GM23338 (cell line): ENCODE data around the gene STIM1. TPM values are rescaled to one million over a fixed set of nuclear protein-coding genes. Genes with fewer than 3 reads are reported as not detected.

Experiments
- ATAC-seq: fragments of 200-7000 bp; cut with Tn5 transposase; 3 replicates; pipeline ENCODE4 v1.9.1; 2020
- DNase-seq: peaks from one replicate; pipeline ENCODE4 v3.0.0-alpha.2; 2015; ENCODE audit warnings: low spot score
- H2AFZ ChIP-seq: fragments of 200-600 bp; sonication (generic); 2 replicates; pipeline ENCODE4 v1.8.0; 2016; ENCODE audit warnings: antibody characterized with exemption, mild to moderate bottlenecking, moderate library complexity
- H3F3A ChIP-seq: fragments of 200-600 bp; sonication (generic); replicated peaks from 2 replicates; pipeline ENCODE4 v1.8.0; 2017; ENCODE audit warnings: antibody characterized with exemption, mixed run types, low read depth
- H3K27ac ChIP-seq: fragments of 200-600 bp; sonication (generic); 2 replicates; pipeline ENCODE4 v1.6.1; 2016; ENCODE audit warnings: low read depth
- H3K27me3 ChIP-seq: fragments of 200-600 bp; sonication (generic); 2 replicates; pipeline ENCODE4 v1.8.0; 2016; ENCODE audit warnings: mild to moderate bottlenecking, mixed run types, moderate library complexity; ENCODE audit not compliant: insufficient read depth
- H3K36me3 ChIP-seq: fragments of 200-600 bp; sonication (generic); 2 replicates; pipeline ENCODE4 v1.8.0; 2016; ENCODE audit warnings: mild to moderate bottlenecking; ENCODE audit not compliant: insufficient read depth
- H3K4me1 ChIP-seq: fragments of 200-600 bp; sonication (generic); 2 replicates; pipeline ENCODE4 v1.8.0; 2016; ENCODE audit warnings: mild to moderate bottlenecking, moderate library complexity; ENCODE audit not compliant: insufficient read depth
- H3K4me2 ChIP-seq: fragments of 200-600 bp; sonication (generic); 2 replicates; pipeline ENCODE4 v1.7.1; 2017; ENCODE audit warnings: mixed run types
- H3K4me3 ChIP-seq: fragments of 200-600 bp; sonication (generic); 2 replicates; pipeline ENCODE4 v1.6.1; 2016; ENCODE audit warnings: mixed run types
- H3K79me2 ChIP-seq: fragments of 200-600 bp; sonication (generic); replicated peaks from 2 replicates; pipeline ENCODE4 v1.8.0; 2017; ENCODE audit warnings: mild to moderate bottlenecking; ENCODE audit not compliant: insufficient read depth
- H3K9me2 ChIP-seq: fragments of 200-600 bp; sonication (generic); 2 replicates; pipeline ENCODE4 v1.8.0; 2017; ENCODE audit not compliant: insufficient read depth
- H4K20me1 ChIP-seq: fragments of 200-600 bp; sonication (generic); replicated peaks from 2 replicates; pipeline ENCODE4 v1.8.0; 2017; ENCODE audit warnings: mild to moderate bottlenecking; ENCODE audit not compliant: insufficient read depth
- H3K27ac Mint-ChIP-seq: 2 replicates; pipeline ENCODE4 v1.8.0; 2020; ENCODE audit warnings: inconsistent platforms, mild to moderate bottlenecking, moderate library complexity, mixed read lengths
- H3K27me3 Mint-ChIP-seq: 3 replicates; pipeline ENCODE4 v1.8.0; 2022; ENCODE audit warnings: low read depth, mild to moderate bottlenecking, moderate library complexity, mixed read lengths, inconsistent platforms; ENCODE audit not compliant: insufficient read depth, poor library complexity
- H3K36me3 Mint-ChIP-seq: 3 replicates; pipeline ENCODE4 v1.8.0; 2021; ENCODE audit warnings: low read depth, mild to moderate bottlenecking, inconsistent platforms, moderate library complexity, mixed read lengths
- H3K4me1 Mint-ChIP-seq: 3 replicates; pipeline ENCODE4 v1.8.0; 2020; ENCODE audit warnings: mild to moderate bottlenecking, inconsistent platforms, mixed read lengths
- H3K4me3 Mint-ChIP-seq: 3 replicates; pipeline ENCODE4 v1.8.0; 2021; ENCODE audit warnings: moderate library complexity, mild to moderate bottlenecking, inconsistent platforms, mixed read lengths
- H3K9me3 Mint-ChIP-seq: 3 replicates; pipeline ENCODE4 v1.8.0; 2020; ENCODE audit warnings: moderate library complexity, mild to moderate bottlenecking, inconsistent platforms, mixed read lengths
- CREB1 ChIP-seq: fragments of 250-450 bp; sonication (Bioruptor Pico); IDR thresholded peaks from 2 replicates; pipeline ENCODE4 v1.5.0; 2020; ENCODE audit warnings: low read depth, mild to moderate bottlenecking, moderate library complexity
- CTCF ChIP-seq, 2 experiments: fragments of 200-600 bp in 1 of 2; sonication (generic) in 1 of 2; conservative IDR thresholded peaks; 2 replicates each; pipeline versions ENCODE4 v1.5.1 to v1.6.1; 2016 to 2017; ENCODE audit warnings: antibody characterized with exemption in 2 of 2, low read depth in 2 of 2, mild to moderate bottlenecking in 2 of 2, moderate library complexity in 1 of 2
- ETS1 ChIP-seq: IDR thresholded peaks from 2 replicates; pipeline ENCODE4 v1.6.1; 2016; ENCODE audit warnings: antibody characterized with exemption
- EZH2 ChIP-seq: fragments of 200-600 bp; sonication (generic); IDR thresholded peaks from one replicate; pipeline ENCODE4 v1.8.0; 2017; ENCODE audit warnings: antibody characterized with exemption, mild to moderate bottlenecking, low read depth; ENCODE audit not compliant: unreplicated experiment
- EZH2phosphoT487 ChIP-seq: fragments of 200-600 bp; sonication (generic); IDR thresholded peaks from one replicate; pipeline ENCODE4 v1.8.1; 2018; ENCODE audit warnings: antibody characterized with exemption; ENCODE audit not compliant: unreplicated experiment
- JUNB ChIP-seq: IDR thresholded peaks from one replicate; pipeline ENCODE4 v1.6.1; 2016; ENCODE audit warnings: antibody characterized with exemption; ENCODE audit not compliant: unreplicated experiment
- NANOG ChIP-seq: IDR thresholded peaks from 2 replicates; pipeline ENCODE4 v1.6.1; 2016; ENCODE audit warnings: antibody characterized with exemption, borderline replicate concordance
- POLR2AphosphoS5 ChIP-seq: IDR thresholded peaks from 2 replicates; pipeline ENCODE4 v1.6.1; 2016; ENCODE audit warnings: antibody characterized with exemption, low read depth
- REST ChIP-seq: IDR thresholded peaks from one replicate; pipeline ENCODE4 v1.6.1; 2018; ENCODE audit warnings: antibody characterized with exemption; ENCODE audit not compliant: unreplicated experiment
- STAT1 ChIP-seq: IDR thresholded peaks from one replicate; pipeline ENCODE4 v1.6.1; 2016; ENCODE audit warnings: antibody characterized with exemption; ENCODE audit not compliant: unreplicated experiment
- ZNF331 ChIP-seq: fragments of 250-450 bp; sonication (Bioruptor Pico); IDR thresholded peaks from 2 replicates; pipeline ENCODE4 v1.5.0; 2020; ENCODE audit warnings: low read depth, mild to moderate bottlenecking, moderate library complexity
- ZNF462 ChIP-seq: fragments of 250-450 bp; sonication (Bioruptor Pico); IDR thresholded peaks from 2 replicates; pipeline ENCODE4 v1.5.0; 2020; ENCODE audit warnings: mild to moderate bottlenecking, moderate library complexity
- polyA plus RNA-seq: library from polyadenylated mRNA; unstranded; fragments of >200 nt; fragmentation: Nextera tagmentation; extraction: Ambion mirVana; gene quantifications from 2 replicates; pipeline ENCODE4 v1.2.1, GENCODE V29; 2016
- total RNA-seq: library from RNA; depleted of rRNA; stranded (reverse); fragments of >200 nt; shearing (Covaris generic); gene quantifications from 2 replicates; pipeline ENCODE4 v1.2.3, GENCODE V29; 2014

Gene STIM1
- total and polyA plus RNA-seq, 2 experiments from 2014 or later: 3.5 to 14.0 TPM

GRCh38 chr11:3947061-3947460 lies 91.6 kb downstream of the STIM1 start:
- ATAC-seq (no peak), DNase-seq (no peak)
- H4K20me1 ChIP-seq: no peaks in the 10 kb centered on the region
- H3F3A ChIP-seq: no peaks in the 10 kb centered on the region
- Mint-ChIP-seq H3K4me1 (peaks cover 8% of the 10 kb centered on the region), H3K36me3 (no peaks in the 10 kb centered on the region), H3K4me3 (no peak overlapping the region), H3K27ac (no peak overlapping the region), H3K27me3 (peaks cover 2% of the 10 kb centered on the region), H3K9me3 (no peaks in the 10 kb centered on the region; the same call in 2 of the 3 replicates)
- H3K27me3 ChIP-seq: no peaks in the 10 kb centered on the region
- H3K79me2 ChIP-seq: no peaks in the 10 kb centered on the region
- no peak overlapping the region for H3K4me3 ChIP-seq
- H3K4me2 ChIP-seq: no peak overlapping the region
- no peak for TF ChIP-seq POLR2AphosphoS5
- TF ChIP-seq ETS1: no peak
- TF ChIP-seq CREB1 (CRISPR knock-in tag): no peak
- no peak for TF ChIP-seq ZNF462 (CRISPR knock-in tag)
- no peak for TF ChIP-seq ZNF331 (CRISPR knock-in tag)
- no peak for TF ChIP-seq EZH2
- TF ChIP-seq STAT1: no peak
- TF ChIP-seq EZH2phosphoT487: no peak
- no peak for TF ChIP-seq JUNB
- TF ChIP-seq NANOG: no peak
- no peak for TF ChIP-seq REST
- no peak for TF ChIP-seq CTCF (conservative IDR thresholded peaks at IDR 0.05; ENCODE audit: low read depth in 2 of 2)
- H3K36me3 ChIP-seq: no peaks in the 10 kb centered on the region
- no peaks in the 10 kb centered on the region for H3K4me1 ChIP-seq
- H2AFZ ChIP-seq: no peak overlapping the region
- no peaks in the 10 kb centered on the region; the same call in 1 of the 2 replicates for H3K9me2 ChIP-seq
- no peak overlapping the region for H3K27ac ChIP-seq
